OCI-LY1 (cell line): Measurements from ENCODE around the gene CDH22.

Experiments
- H2AFZ ChIP-seq: fragments of 200-600 bp; sonication (generic), shearing (Covaris generic); 2 replicates; pipeline ENCODE4 v1.6.0; 2014; ENCODE audit warnings: antibody characterized with exemption, mild to moderate bottlenecking, low read length
- H3F3A ChIP-seq: fragments of 200-600 bp; sonication (generic), shearing (Covaris generic); 2 replicates; pipeline ENCODE4 v1.6.0; 2014; ENCODE audit warnings: mild to moderate bottlenecking, antibody characterized with exemption, low read length, moderate library complexity; ENCODE audit not compliant: insufficient read depth
- H3K27ac ChIP-seq: fragments of 200-600 bp; sonication (generic); 2 replicates; pipeline ENCODE4 v1.5.1; 2014; ENCODE audit warnings: low read length, mixed run types, mild to moderate bottlenecking, low read depth; ENCODE audit not compliant: poor library complexity, severe bottlenecking
- H3K27me3 ChIP-seq: fragments of 200-600 bp; sonication (generic); 2 replicates; pipeline ENCODE4 v1.6.0; 2014; ENCODE audit warnings: antibody characterized with exemption, mild to moderate bottlenecking, low read length, moderate library complexity; ENCODE audit not compliant: insufficient read depth
- H3K36me3 ChIP-seq: fragments of 200-600 bp; sonication (generic); 2 replicates; pipeline ENCODE4 v1.6.1; 2014; ENCODE audit warnings: mild to moderate bottlenecking, antibody characterized with exemption, low read length, moderate library complexity, mixed read lengths; ENCODE audit not compliant: insufficient read depth
- H3K4me1 ChIP-seq: fragments of 200-600 bp; sonication (generic); 2 replicates; pipeline ENCODE4 v1.5.1; 2014; ENCODE audit warnings: mild to moderate bottlenecking, low read length, moderate library complexity; ENCODE audit not compliant: insufficient read depth, severe bottlenecking
- H3K4me2 ChIP-seq: fragments of 200-600 bp; sonication (generic), shearing (Covaris generic); 2 replicates; pipeline ENCODE4 v1.6.1; 2014; ENCODE audit warnings: low read length
- H3K4me3 ChIP-seq: fragments of 200-600 bp; sonication (generic); 2 replicates; pipeline ENCODE4 v1.5.1; 2014; ENCODE audit warnings: low read length, low read depth, mild to moderate bottlenecking, mixed read lengths; ENCODE audit not compliant: poor library complexity, severe bottlenecking
- H3K79me2 ChIP-seq: fragments of 200-600 bp; shearing (Covaris generic); 2 replicates; pipeline ENCODE4 v1.6.1; 2016; ENCODE audit warnings: mixed run types, low read length, mixed read lengths; ENCODE audit not compliant: insufficient read depth
- H3K9ac ChIP-seq: fragments of 200-600 bp; sonication (generic), shearing (Covaris generic); 2 replicates; pipeline ENCODE4 v1.6.1; 2014; ENCODE audit warnings: mild to moderate bottlenecking, low read length, mixed read lengths
- H3K9me2 ChIP-seq: fragments of 200-600 bp; sonication (generic), shearing (Covaris generic); 2 replicates; pipeline ENCODE4 v1.6.1; 2014; ENCODE audit warnings: low read depth, mild to moderate bottlenecking, low read length, mixed read lengths
- H3K9me3 ChIP-seq: fragments of 200-600 bp; shearing (Covaris generic); 2 replicates; pipeline ENCODE4 v1.6.1; 2014; ENCODE audit warnings: low read length, mixed read lengths
- H4K20me1 ChIP-seq: fragments of 200-600 bp; sonication (generic), shearing (Covaris generic); 2 replicates; pipeline ENCODE4 v1.6.0; 2016; ENCODE audit warnings: mild to moderate bottlenecking, low read length; ENCODE audit not compliant: insufficient read depth
- EZH2 ChIP-seq: fragments of 200-600 bp; sonication (generic), shearing (Covaris generic); IDR thresholded peaks from 2 replicates; pipeline ENCODE4 v1.8.0; 2017; ENCODE audit warnings: borderline replicate concordance, mixed run types, mild to moderate bottlenecking, antibody characterized with exemption, low read length, moderate library complexity, mixed read lengths
- TF ChIP-seq, protein P1 (sequence below): fragments of 200-600 bp; sonication (generic), shearing (Covaris generic); IDR thresholded peaks from 2 replicates; pipeline ENCODE4 v1.5.1; 2017; ENCODE audit warnings: mild to moderate bottlenecking, antibody characterized with exemption, low read length, moderate library complexity, mixed read lengths

Gene CDH22

DNA sequence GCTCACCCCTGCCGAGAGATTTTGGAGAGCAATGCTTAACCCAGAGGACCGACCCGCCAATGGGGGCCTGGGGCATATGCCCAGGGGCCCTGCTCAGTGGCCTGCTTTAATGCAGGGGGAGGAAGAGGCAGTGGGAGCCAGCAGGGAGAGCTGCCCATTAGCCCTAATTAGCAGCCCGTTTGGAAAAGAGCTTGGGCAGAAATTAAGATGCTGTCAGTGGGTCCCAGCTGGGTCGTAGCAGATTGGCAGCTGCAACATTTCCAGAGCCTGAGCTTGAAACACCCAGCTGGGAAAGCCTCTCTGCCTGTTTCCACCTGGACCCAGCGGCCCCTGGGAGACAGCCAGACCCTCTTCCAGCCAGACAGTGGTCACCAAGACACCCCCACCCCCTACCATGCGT is 150.7 kb downstream of the CDH22 start:
- Histone ChIP-seq H2AFZ (no peak overlapping the region), H3K27me3 (peaks cover 6% of the 10 kb centered on the region; the same call in 1 of the 2 replicates), H3K4me3 (no peak overlapping the region), H3K4me1 (no peaks in the 10 kb centered on the region), H3K9me3 (no peaks in the 10 kb centered on the region), H3K9ac (no peak overlapping the region), H3K27ac (no peak overlapping the region), H3K9me2 (no peaks in the 10 kb centered on the region), H3K79me2 (no peaks in the 10 kb centered on the region), H3F3A (no peaks in the 10 kb centered on the region), H3K4me2 (no peak overlapping the region), H4K20me1 (no peaks in the 10 kb centered on the region), H3K36me3 (no peaks in the 10 kb centered on the region)
- no peak for TF ChIP-seq EZH2
- TF ChIP-seq, protein P1, sequence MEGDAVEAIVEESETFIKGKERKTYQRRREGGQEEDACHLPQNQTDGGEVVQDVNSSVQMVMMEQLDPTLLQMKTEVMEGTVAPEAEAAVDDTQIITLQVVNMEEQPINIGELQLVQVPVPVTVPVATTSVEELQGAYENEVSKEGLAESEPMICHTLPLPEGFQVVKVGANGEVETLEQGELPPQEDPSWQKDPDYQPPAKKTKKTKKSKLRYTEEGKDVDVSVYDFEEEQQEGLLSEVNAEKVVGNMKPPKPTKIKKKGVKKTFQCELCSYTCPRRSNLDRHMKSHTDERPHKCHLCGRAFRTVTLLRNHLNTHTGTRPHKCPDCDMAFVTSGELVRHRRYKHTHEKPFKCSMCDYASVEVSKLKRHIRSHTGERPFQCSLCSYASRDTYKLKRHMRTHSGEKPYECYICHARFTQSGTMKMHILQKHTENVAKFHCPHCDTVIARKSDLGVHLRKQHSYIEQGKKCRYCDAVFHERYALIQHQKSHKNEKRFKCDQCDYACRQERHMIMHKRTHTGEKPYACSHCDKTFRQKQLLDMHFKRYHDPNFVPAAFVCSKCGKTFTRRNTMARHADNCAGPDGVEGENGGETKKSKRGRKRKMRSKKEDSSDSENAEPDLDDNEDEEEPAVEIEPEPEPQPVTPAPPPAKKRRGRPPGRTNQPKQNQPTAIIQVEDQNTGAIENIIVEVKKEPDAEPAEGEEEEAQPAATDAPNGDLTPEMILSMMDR = no peak

DNA sequence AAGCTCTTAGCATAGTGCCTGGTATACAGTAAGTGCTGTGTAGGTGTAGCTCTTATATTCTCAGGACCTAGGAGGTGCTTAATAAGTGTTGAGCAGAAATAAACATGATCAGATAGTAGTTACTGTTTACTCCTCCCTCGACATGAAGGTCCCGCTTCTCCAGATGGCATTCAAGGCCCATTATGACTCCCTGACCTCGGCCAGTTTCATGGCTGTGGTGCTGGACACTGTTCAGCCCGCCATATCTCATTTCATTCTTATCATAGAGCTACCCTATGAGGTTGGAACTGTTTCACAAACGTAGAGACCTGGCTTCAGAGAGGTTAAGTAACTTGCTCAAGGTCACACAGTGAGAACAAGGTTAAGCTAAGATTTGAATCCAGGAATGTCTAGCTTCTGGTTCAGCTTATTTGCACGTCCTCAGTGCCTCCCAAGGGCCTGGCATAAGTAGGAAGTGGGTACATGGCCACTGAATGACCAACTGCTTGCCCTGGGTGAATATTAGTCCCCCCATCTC is 151.2 kb downstream of the CDH22 start:
- Histone ChIP-seq H3K27me3 (peaks cover 6% of the 10 kb centered on the region; the same call in 1 of the 2 replicates), H3K4me1 (no peaks in the 10 kb centered on the region), H3K36me3 (no peaks in the 10 kb centered on the region), H4K20me1 (no peaks in the 10 kb centered on the region), H3K4me2 (no peak overlapping the region), H3K9ac (no peak overlapping the region), H3K79me2 (no peaks in the 10 kb centered on the region), H3K27ac (no peak overlapping the region), H3K9me3 (no peaks in the 10 kb centered on the region), H3K9me2 (no peaks in the 10 kb centered on the region), H3F3A (no peaks in the 10 kb centered on the region), H2AFZ (no peak overlapping the region), H3K4me3 (no peak overlapping the region)
- no peak for TF ChIP-seq EZH2
- TF ChIP-seq, protein P1 = no peak

DNA sequence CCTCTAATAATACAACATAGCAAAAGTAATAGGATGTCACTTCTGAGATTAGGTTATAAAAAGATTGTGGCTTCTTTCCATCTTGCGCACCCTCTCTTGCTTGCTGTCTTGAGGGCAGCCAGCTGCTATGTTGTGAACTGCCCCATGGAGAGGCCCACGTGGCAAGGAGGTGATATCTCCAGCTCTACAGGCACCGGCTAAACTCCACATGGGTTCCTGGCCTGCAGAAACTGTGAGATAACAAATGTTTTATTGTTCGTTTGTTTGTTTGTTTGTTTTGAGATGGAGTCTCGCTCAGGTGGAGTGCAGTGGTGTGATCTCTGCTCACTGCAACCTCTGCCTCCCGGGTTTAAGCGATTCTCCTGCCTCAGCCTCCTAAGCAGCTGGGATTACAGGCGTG is 152.2 kb downstream of the CDH22 start:
- Histone ChIP-seq H3K4me1 (no peaks in the 10 kb centered on the region), H3K36me3 (no peaks in the 10 kb centered on the region), H3K9ac (no peak overlapping the region), H3K4me3 (no peak overlapping the region), H3K9me2 (no peaks in the 10 kb centered on the region), H3K4me2 (no peak overlapping the region), H3K9me3 (no peaks in the 10 kb centered on the region), H3F3A (no peaks in the 10 kb centered on the region), H2AFZ (no peak overlapping the region), H3K79me2 (no peaks in the 10 kb centered on the region), H4K20me1 (no peaks in the 10 kb centered on the region), H3K27ac (no peak overlapping the region), H3K27me3 (peaks cover 6% of the 10 kb centered on the region; the same call in 1 of the 2 replicates)
- TF ChIP-seq, protein P1 = no peak
- no peak for TF ChIP-seq EZH2
